ENCODE data around the gene LTBR. TPM values are rescaled to one million over a fixed set of nuclear protein-coding genes. Genes with fewer than 3 reads are reported as not detected.
A peak's percentile ranks its signal among the peaks of the same experiment; 100 is the strongest.

Gene LTBR
- total RNA-seq, 1 experiment from 2014 or later = 194 TPM

- POLR2A ChIA-PET = interaction anchor here (1.2 kb wide), 1 partner anchor 31 kb away, joined by 3 read pairs; no protein-coding TSS in a partner anchor
- H3K27me3 Mint-ChIP-seq (ENCODE audit: insufficient read depth, unreplicated experiment) = no peaks in the 10 kb centered on the region
- Histone ChIP-seq H3K27me3 (replicated peaks; ENCODE audit: control insufficient read depth, insufficient read depth, low read length) (no peaks in the 10 kb centered on the region), H3K4me3 (ENCODE audit: low read depth, low read length) (no peak overlapping the region), H3K9me3 (no peaks in the 10 kb centered on the region), H3K4me1 (peaks cover 25% of the 10 kb centered on the region), H3K36me3 (ENCODE audit: control insufficient read depth, insufficient read depth, low read length) (no peaks in the 10 kb centered on the region)
- intact Hi-C loops (cut with micrococcal nuclease; ENCODE audit: unreplicated experiment) = no loop called here
- no TSS peak for BruUV-seq (replicated peaks)
- peaks cover 28% of the 10 kb centered on the region for H3K36me3 Mint-ChIP-seq (ENCODE audit: insufficient read depth, unreplicated experiment)
- TF ChIP-seq CTCF (IDR thresholded peaks at IDR 0.05; ENCODE audit: insufficient read depth in 1 of 2, low read depth in 1 of 2, low read length in 1 of 2, severe bottlenecking in 1 of 2, unreplicated experiment in 1 of 2) = peak in 1 of 2 experiments; percentile 1
- peak overlapping the region; percentile 12 for H3K27ac Mint-ChIP-seq (ENCODE audit: unreplicated experiment)
- H3K4me3 Mint-ChIP-seq (ENCODE audit: unreplicated experiment) = no peak overlapping the region
- DNase-seq = peak in 1 of 2 experiments; percentile 29
- H3K4me1 Mint-ChIP-seq (ENCODE audit: low read depth, unreplicated experiment) = peaks cover 38% of the 10 kb centered on the region
- no peaks in the 10 kb centered on the region for H3K9me3 Mint-ChIP-seq (ENCODE audit: unreplicated experiment)
- CTCF ChIA-PET = interaction anchor here (0.6 to 1.5 kb wide), 8 partner anchors 12 to 328 kb away, joined by 3 to 11 read pairs (median 4); partner anchors contain the start of gene TNFRSF1A
Measured at GRCh38 chr12:6367065-6367968, 16.6 kb upstream of the LTBR start.

DNA sequence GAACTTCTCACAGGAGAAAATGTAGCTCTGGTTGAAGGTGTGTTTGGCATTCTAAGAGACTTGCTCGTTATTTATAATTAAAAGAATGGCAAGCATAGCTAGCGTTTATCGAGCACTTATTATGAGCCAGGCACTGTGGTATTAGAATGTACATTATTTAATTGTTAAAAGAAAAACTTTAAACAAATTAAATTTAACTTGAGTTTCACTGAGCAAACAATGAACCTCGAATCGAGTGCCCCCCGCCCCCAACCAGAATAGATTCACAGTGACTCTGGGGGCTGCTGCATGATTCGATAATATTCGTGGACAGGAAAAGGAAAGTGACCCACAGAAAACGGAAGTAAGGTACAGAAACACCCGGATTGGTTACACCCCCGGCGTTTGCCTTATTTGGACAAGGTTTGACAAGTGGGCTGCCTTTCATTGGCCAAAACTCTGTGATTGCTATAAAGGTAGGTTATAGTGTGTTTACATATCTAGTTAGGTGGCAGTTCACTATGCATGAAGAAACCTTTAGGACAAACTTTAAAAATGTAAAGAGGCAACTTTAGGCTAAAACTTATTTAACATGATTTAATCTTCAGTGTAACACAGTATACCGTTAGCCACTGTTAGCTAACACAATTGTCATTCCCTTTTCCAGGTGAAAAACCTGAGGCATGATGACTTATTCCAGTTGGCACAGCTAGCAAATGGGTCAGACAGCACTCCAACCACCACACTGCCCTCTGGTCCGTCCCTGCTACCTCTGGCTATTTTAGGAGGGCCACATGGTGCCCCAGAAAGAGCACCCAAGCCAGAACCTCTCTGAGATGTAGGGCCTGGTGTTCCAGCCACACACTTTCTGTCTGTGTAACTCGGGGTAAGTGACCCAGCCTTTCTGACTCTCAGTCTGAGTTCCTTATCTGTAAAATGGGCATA, 15.7 kb upstream of the LTBR start:
- Mint-ChIP-seq H3K4me3 (ENCODE audit: unreplicated experiment) (no peak overlapping the region), H3K27me3 (ENCODE audit: insufficient read depth, unreplicated experiment) (no peaks in the 10 kb centered on the region), H3K4me1 (ENCODE audit: low read depth, unreplicated experiment) (peaks cover 44% of the 10 kb centered on the region), H3K27ac (ENCODE audit: unreplicated experiment) (no peak overlapping the region), H3K9me3 (ENCODE audit: unreplicated experiment) (no peaks in the 10 kb centered on the region), H3K36me3 (ENCODE audit: insufficient read depth, unreplicated experiment) (peaks cover 28% of the 10 kb centered on the region)
- no peak for DNase-seq
- Histone ChIP-seq H3K9me3 (no peaks in the 10 kb centered on the region), H3K27me3 (replicated peaks; ENCODE audit: control insufficient read depth, insufficient read depth, low read length) (no peaks in the 10 kb centered on the region), H3K36me3 (ENCODE audit: control insufficient read depth, insufficient read depth, low read length) (no peaks in the 10 kb centered on the region), H3K4me1 (peaks cover 34% of the 10 kb centered on the region), H3K4me3 (ENCODE audit: low read depth, low read length) (no peak overlapping the region)
- ChIA-PET CTCF (interaction anchor here (0.5 to 1.5 kb wide), 9 partner anchors 13 to 102 kb away, joined by 3 to 11 read pairs (median 4); partner anchors contain the start of gene TNFRSF1A), POLR2A (interaction anchor here (1.2 kb wide), 1 partner anchor 32 kb away, joined by 3 read pairs; no protein-coding TSS in a partner anchor)
- BruUV-seq (replicated peaks) = no TSS peak
- intact Hi-C loops (cut with micrococcal nuclease; ENCODE audit: unreplicated experiment) = no loop called here
- TF ChIP-seq CTCF (IDR thresholded peaks at IDR 0.05; ENCODE audit: insufficient read depth in 1 of 2, low read depth in 1 of 2, low read length in 1 of 2, severe bottlenecking in 1 of 2, unreplicated experiment in 1 of 2) = no peak

Data from Caco-2 (cell line).